SU-DHL-6 (cell line): Measurements from ENCODE around the gene CASP8.

Experiments used
- H2AFZ ChIP-seq: fragments of 200-600 bp; sonication (generic); 2 replicates; pipeline ENCODE4 v1.6.1; 2014; ENCODE audit warnings: low read depth, mild to moderate bottlenecking, moderate library complexity, mixed read lengths, antibody characterized with exemption, low read length; ENCODE audit not compliant: severe bottlenecking
- H3F3A ChIP-seq: fragments of 200-600 bp; shearing (Covaris generic); 2 replicates; pipeline ENCODE4 v1.6.0; 2016; ENCODE audit warnings: antibody characterized with exemption, mild to moderate bottlenecking; ENCODE audit not compliant: insufficient read depth
- H3K27ac ChIP-seq: fragments of 200-600 bp; sonication (generic); 2 replicates; pipeline ENCODE4 v1.5.1; 2016; ENCODE audit warnings: low read depth, mild to moderate bottlenecking, low read length, moderate library complexity, mixed read lengths
- H3K27me3 ChIP-seq: fragments of 200-600 bp; sonication (generic), shearing (Covaris generic); 2 replicates; pipeline ENCODE4 v1.6.0; 2014; ENCODE audit warnings: mild to moderate bottlenecking, low read length
- H3K36me3 ChIP-seq: fragments of 200-600 bp; sonication (generic); 2 replicates; pipeline ENCODE4 v1.6.1; 2014; ENCODE audit warnings: mild to moderate bottlenecking, low read length, mixed read lengths
- H3K4me2 ChIP-seq: fragments of 300-600, 200-600 bp; shearing (Covaris generic), sonication (generic); 2 replicates; pipeline ENCODE4 v1.6.0; 2014; ENCODE audit warnings: low read length, low read depth, mild to moderate bottlenecking; ENCODE audit not compliant: poor library complexity, severe bottlenecking
- H3K4me3 ChIP-seq: fragments of 200-600 bp; sonication (generic); 2 replicates; pipeline ENCODE4 v1.5.1; 2014; ENCODE audit warnings: antibody characterized with exemption, low read length, mild to moderate bottlenecking, mixed read lengths; ENCODE audit not compliant: insufficient read depth, poor library complexity, severe bottlenecking
- H3K79me2 ChIP-seq: fragments of 200-600 bp; sonication (generic); 2 replicates; pipeline ENCODE4 v1.6.1; 2014; ENCODE audit warnings: mild to moderate bottlenecking, low read length, moderate library complexity; ENCODE audit not compliant: insufficient read depth
- H3K9ac ChIP-seq: fragments of 200-600 bp; sonication (generic); 2 replicates; pipeline ENCODE4 v1.7.0; 2014; ENCODE audit warnings: mild to moderate bottlenecking, low read length
- H3K9me2 ChIP-seq: fragments of 200-600 bp; sonication (generic); replicated peaks from 2 replicates; pipeline ENCODE4 v1.6.1; 2014; ENCODE audit warnings: low read length; ENCODE audit not compliant: insufficient read depth
- H3K9me3 ChIP-seq: fragments of 200-600 bp; sonication (generic); 2 replicates; pipeline ENCODE4 v1.6.1; 2014; ENCODE audit warnings: low read length, mixed read lengths; ENCODE audit not compliant: insufficient read depth
- H4K20me1 ChIP-seq: fragments of 200-600 bp; sonication (generic); 2 replicates; pipeline ENCODE4 v1.6.1; 2014; ENCODE audit warnings: low read depth, mild to moderate bottlenecking, antibody characterized with exemption, low read length, moderate library complexity, mixed read lengths
- CTCF ChIP-seq: fragments of 200-600 bp; sonication (generic); IDR thresholded peaks from one replicate; pipeline ENCODE4 v1.5.1; 2017; ENCODE audit warnings: antibody characterized with exemption, mild to moderate bottlenecking, low read length, moderate library complexity; ENCODE audit not compliant: insufficient read depth, poor library complexity, severe bottlenecking
- EZH2phosphoT487 ChIP-seq: fragments of 200-600 bp; sonication (generic), shearing (Covaris generic); conservative IDR thresholded peaks from 2 replicates; pipeline ENCODE4 v1.6.1; 2018; ENCODE audit warnings: mild to moderate bottlenecking, antibody characterized with exemption, low read length, moderate library complexity, mixed read lengths

CASP8 gene

DNA sequence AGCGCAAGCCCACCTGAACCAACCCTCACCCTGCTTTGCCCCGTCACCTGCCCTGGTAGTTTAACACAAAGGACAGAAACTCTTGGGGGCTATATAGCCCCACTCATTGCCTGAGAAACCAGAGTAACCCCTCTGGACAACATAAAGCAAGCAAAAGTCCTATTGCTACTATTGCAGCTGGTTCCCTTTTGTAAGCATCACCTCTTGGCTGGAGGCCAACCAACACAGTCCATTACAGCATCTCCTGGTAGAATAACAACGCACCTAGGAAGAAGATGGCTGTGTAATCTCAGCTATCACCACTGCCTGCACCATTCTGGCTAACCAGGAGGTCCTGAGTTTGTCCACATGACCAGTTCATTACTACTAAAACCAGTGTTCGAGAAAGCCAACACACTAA, 60.4 kb downstream of the CASP8 start:
- Histone ChIP-seq H4K20me1 (no peaks in the 10 kb centered on the region), H3K36me3 (no peaks in the 10 kb centered on the region), H3K9ac (no peak overlapping the region), H3K9me2 (no peaks in the 10 kb centered on the region), H3K4me3 (no peak overlapping the region), H3K79me2 (no peaks in the 10 kb centered on the region), H3K27ac (no peak overlapping the region), H3F3A (no peaks in the 10 kb centered on the region), H3K4me2 (no peak overlapping the region), H3K9me3 (no peaks in the 10 kb centered on the region; the same call in 1 of the 2 replicates), H3K27me3 (no peaks in the 10 kb centered on the region), H2AFZ (no peak overlapping the region)
- TF ChIP-seq EZH2phosphoT487 (no peak), CTCF (no peak)

DNA sequence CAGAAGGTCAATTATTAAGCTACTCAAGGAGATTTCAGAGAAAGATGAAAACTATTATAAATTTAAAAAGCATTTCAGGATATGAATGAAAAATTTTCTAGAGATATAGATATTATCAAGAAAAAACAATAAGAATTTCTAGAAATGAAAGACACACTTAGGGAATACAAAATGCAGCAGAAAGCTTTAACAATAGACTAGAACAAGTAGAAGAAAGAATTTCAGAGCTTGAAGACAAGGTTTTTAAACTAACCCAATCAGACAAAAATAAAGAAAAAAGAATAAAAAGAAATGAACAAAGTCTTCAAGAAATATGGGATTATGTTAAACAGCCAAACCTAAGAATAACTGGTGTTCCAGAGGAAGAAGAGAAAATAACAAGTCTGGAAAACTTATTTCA, 62.4 kb downstream of the CASP8 start:
- H3K36me3 ChIP-seq: no peaks in the 10 kb centered on the region
- no peaks in the 10 kb centered on the region for H3K27me3 ChIP-seq
- H3K9me2 ChIP-seq: no peaks in the 10 kb centered on the region
- no peak overlapping the region for H3K9ac ChIP-seq
- TF ChIP-seq CTCF (no peak), EZH2phosphoT487 (no peak)
- no peaks in the 10 kb centered on the region for H3F3A ChIP-seq
- no peak overlapping the region for H2AFZ ChIP-seq
- no peak overlapping the region for H3K27ac ChIP-seq
- H4K20me1 ChIP-seq: no peaks in the 10 kb centered on the region
- H3K4me2 ChIP-seq: no peak overlapping the region
- H3K79me2 ChIP-seq: no peaks in the 10 kb centered on the region
- peaks cover 4% of the 10 kb centered on the region; the same call in 1 of the 2 replicates for H3K9me3 ChIP-seq
- H3K4me3 ChIP-seq: no peak overlapping the region

- Histone ChIP-seq H3K4me2 (no peak overlapping the region), H2AFZ (no peak overlapping the region), H3F3A (no peaks in the 10 kb centered on the region), H3K79me2 (no peaks in the 10 kb centered on the region), H3K4me3 (no peak overlapping the region), H3K9me3 (peaks cover 4% of the 10 kb centered on the region; the same call in 1 of the 2 replicates), H3K9ac (no peak overlapping the region), H4K20me1 (no peaks in the 10 kb centered on the region), H3K9me2 (no peaks in the 10 kb centered on the region), H3K36me3 (no peaks in the 10 kb centered on the region), H3K27ac (no peak overlapping the region), H3K27me3 (no peaks in the 10 kb centered on the region)
- TF ChIP-seq EZH2phosphoT487 (no peak), CTCF (no peak)
Observed at GRCh38 chr2:201327678-201328077, 67.3 kb downstream of the CASP8 start.
